ENCODE data around the gene GPSM1. TPM values are rescaled to one million over a fixed set of nuclear protein-coding genes. Genes with fewer than 3 reads are reported as not detected.
A peak's percentile ranks its signal among the peaks of the same experiment; 100 is the strongest.

GPSM1 gene
- total RNA-seq, 1 donor, result 54.8 TPM

DNA sequence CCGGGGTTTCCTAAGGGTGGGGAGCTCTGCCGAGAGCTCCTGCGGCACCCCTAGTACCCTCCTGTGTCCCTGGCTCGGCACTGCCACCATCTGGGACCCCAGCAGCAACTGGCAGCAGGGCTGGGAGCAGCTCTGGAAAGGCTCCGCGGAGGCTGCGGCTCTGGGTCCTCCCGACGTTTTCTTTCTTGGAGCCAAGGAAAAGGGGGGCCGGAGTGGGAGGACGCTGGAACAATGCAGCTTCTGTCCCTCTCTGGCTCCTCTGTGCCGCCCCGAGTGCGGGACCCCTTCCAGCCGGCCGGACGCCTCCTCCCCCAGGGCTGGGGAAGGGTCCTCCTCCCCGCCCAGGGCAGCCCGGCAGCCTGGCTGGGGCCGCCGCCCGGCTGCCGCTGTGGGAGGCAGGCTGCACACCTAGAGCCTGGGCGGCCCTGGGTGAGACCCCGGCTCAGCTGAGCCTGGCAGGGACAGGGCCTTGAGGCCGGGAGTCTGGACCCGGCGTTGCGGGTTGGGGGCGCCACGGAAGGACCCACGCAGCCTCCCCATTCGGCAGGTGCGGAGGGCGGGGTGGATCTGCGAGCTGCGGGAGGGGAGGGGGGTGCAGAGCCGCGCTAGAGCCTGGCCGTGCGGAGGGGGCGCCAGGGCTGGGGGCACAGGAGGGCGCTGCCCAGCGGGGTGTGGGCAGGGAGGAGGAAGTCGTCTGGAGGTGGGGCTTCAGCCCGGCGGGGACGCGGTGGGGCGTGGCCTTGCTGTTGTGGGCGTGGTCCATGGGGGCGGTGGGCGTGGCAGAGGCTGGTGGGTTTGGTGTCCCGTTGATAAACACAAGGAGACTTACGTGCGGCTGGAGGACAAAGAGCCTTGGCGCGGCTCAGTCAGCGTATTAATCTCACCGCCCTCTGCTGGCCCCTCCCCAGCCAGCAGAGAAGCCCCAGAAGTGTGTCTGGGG lies 15.1 kb downstream of the GPSM1 start:
- peak; percentile 66 for DNase-seq (ENCODE audit: low read depth)
- no peak for TF ChIP-seq CTCF (IDR thresholded peaks at IDR 0.05; ENCODE audit: insufficient read depth, low read depth, low read length)
- H3K4me3 ChIP-seq (ENCODE audit: low read depth, low read length), result no peak overlapping the region

GRCh38 chr9:136343121-136343883 lies 16.0 kb downstream of the GPSM1 start:
- H3K4me3 ChIP-seq (ENCODE audit: low read depth, low read length), result no peak overlapping the region
- TF ChIP-seq CTCF (IDR thresholded peaks at IDR 0.05; ENCODE audit: insufficient read depth, low read depth, low read length), result no peak
- DNase-seq (ENCODE audit: low read depth), result no peak

- no peak overlapping the region for H3K4me3 ChIP-seq (ENCODE audit: low read depth, low read length)
- no peak for TF ChIP-seq CTCF (IDR thresholded peaks at IDR 0.05; ENCODE audit: insufficient read depth, low read depth, low read length)
- no peak for DNase-seq (ENCODE audit: low read depth)
These were observed 16.5 kb downstream of the GPSM1 start for GRCh38 chr9:136343884-136344269.

- no peak for DNase-seq (ENCODE audit: low read depth)
- TF ChIP-seq CTCF (IDR thresholded peaks at IDR 0.05; ENCODE audit: insufficient read depth, low read depth, low read length), result no peak
- no peak overlapping the region for H3K4me3 ChIP-seq (ENCODE audit: low read depth, low read length)
These were observed 17.4 kb downstream of the GPSM1 start for GRCh38 chr9:136344544-136345280.

- DNase-seq (ENCODE audit: low read depth), result peak; percentile 64
- H3K4me3 ChIP-seq (ENCODE audit: low read depth, low read length), result no peak overlapping the region
These were observed 18.2 kb downstream of the GPSM1 start for GRCh38 chr9:136345281-136346156.

More at GRCh38 chr9:136345281-136346156, 18.2 kb downstream of the GPSM1 start:
- peak; percentile 63 for TF ChIP-seq CTCF (IDR thresholded peaks at IDR 0.05; ENCODE audit: insufficient read depth, low read depth, low read length)
